Immature natural killer cell (primary cell): ENCODE results near the gene MPEG1. TPM values are rescaled to one million over a fixed set of nuclear protein-coding genes. Genes with fewer than 3 reads are reported as not detected.

Experiments used
- DNase-seq, 3 donors: peaks; one replicate each; pipeline ENCODE4 v3.0.0; 2022; ENCODE audit warnings: mixed read lengths in 1 of 3
- H3K27ac Mint-ChIP-seq, 6 donors: one replicate each; pipeline ENCODE4 v1.8.0; 2020; ENCODE audit warnings: mixed read lengths in 6 of 6, mild to moderate bottlenecking in 5 of 6, inconsistent platforms in 4 of 6, moderate library complexity in 3 of 6
- H3K27me3 Mint-ChIP-seq, 3 donors: one replicate each; pipeline ENCODE4 v1.8.0; 2020 to 2021; ENCODE audit warnings: low read depth in 3 of 3, mild to moderate bottlenecking in 3 of 3, mixed read lengths in 3 of 3, moderate library complexity in 3 of 3, inconsistent platforms in 1 of 3
- H3K36me3 Mint-ChIP-seq, 3 donors: one replicate each; pipeline ENCODE4 v1.8.0; 2020; ENCODE audit warnings: mixed read lengths in 3 of 3, inconsistent platforms in 2 of 3, mild to moderate bottlenecking in 2 of 3
- H3K4me1 Mint-ChIP-seq, 2 donors: one replicate each; pipeline ENCODE4 v1.8.0; 2020; ENCODE audit warnings: inconsistent platforms in 2 of 2, mild to moderate bottlenecking in 2 of 2, mixed read lengths in 2 of 2, moderate library complexity in 1 of 2
- H3K4me3 Mint-ChIP-seq, 5 donors: one replicate each; pipeline ENCODE4 v1.8.0; 2020; ENCODE audit warnings: mild to moderate bottlenecking in 5 of 5, mixed read lengths in 5 of 5, inconsistent platforms in 3 of 5, moderate library complexity in 3 of 5
- H3K9me3 Mint-ChIP-seq, 6 donors: one replicate each; pipeline ENCODE4 v1.8.0; 2020; ENCODE audit warnings: mild to moderate bottlenecking in 6 of 6, mixed read lengths in 6 of 6, inconsistent platforms in 4 of 6, moderate library complexity in 3 of 6
- polyA plus RNA-seq, 3 donors: library from polyadenylated mRNA; unstranded; fragments of 300-500 nt; fragmentation: Illumina TruSeq; gene quantifications; one replicate each; pipeline ENCODE4 v1.2.3, GENCODE V29; 2021

MPEG1 gene
- polyA plus RNA-seq, 3 donors from 2014 or later: 1.7 to 13.2 (median 7.1) TPM

GRCh38 chr11:59179121-59179520 lies 33.6 kb downstream of the MPEG1 start:
- Mint-ChIP-seq H3K9me3 (no peaks in the 10 kb centered on the region), H3K4me1 (no peaks in the 10 kb centered on the region), H3K27me3 (peaks cover 3 to 6% (median 5%) of the 10 kb centered on the region in 3 donors), H3K36me3 (no peaks in the 10 kb centered on the region), H3K4me3 (no peak overlapping the region), H3K27ac (no peak overlapping the region)
- DNase-seq: no peak

DNA sequence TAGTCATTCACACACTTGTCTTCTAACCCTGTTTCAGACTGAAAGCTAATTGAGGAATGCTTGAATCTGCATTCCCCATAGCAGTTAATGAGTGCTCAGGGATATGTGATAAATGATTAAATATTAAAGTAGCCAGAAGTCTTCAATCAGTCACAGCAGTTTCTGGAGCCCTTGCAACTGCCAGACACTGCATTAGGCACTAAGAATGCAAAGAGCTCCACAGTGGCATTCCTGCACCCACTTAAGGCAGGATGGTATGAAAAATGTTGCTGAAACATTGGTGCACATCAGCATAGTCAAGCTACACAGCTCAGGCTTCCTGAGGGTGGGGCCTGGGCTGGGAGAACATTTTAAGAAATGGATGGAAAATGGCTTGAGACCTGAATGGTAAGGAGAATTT lies 34.3 kb downstream of the MPEG1 start:
- Mint-ChIP-seq H3K4me1 (no peaks in the 10 kb centered on the region), H3K9me3 (no peaks in the 10 kb centered on the region), H3K36me3 (no peaks in the 10 kb centered on the region), H3K27me3 (peaks cover 5 to 7% (median 6%) of the 10 kb centered on the region in 3 donors), H3K27ac (no peak overlapping the region), H3K4me3 (no peak overlapping the region)
- no peak for DNase-seq

GRCh38 chr11:59176330-59176729 lies 36.4 kb downstream of the MPEG1 start:
- DNase-seq: no peak
- H3K27me3 Mint-ChIP-seq: peaks cover 8 to 11% (median 9%) of the 10 kb centered on the region in 3 donors
- H3K27ac Mint-ChIP-seq: no peak overlapping the region
- no peaks in the 10 kb centered on the region for H3K36me3 Mint-ChIP-seq
- H3K4me3 Mint-ChIP-seq: no peak overlapping the region
- no peaks in the 10 kb centered on the region for H3K9me3 Mint-ChIP-seq
- peaks cover 6 to 8% of the 10 kb centered on the region in 2 donors for H3K4me1 Mint-ChIP-seq

DNA sequence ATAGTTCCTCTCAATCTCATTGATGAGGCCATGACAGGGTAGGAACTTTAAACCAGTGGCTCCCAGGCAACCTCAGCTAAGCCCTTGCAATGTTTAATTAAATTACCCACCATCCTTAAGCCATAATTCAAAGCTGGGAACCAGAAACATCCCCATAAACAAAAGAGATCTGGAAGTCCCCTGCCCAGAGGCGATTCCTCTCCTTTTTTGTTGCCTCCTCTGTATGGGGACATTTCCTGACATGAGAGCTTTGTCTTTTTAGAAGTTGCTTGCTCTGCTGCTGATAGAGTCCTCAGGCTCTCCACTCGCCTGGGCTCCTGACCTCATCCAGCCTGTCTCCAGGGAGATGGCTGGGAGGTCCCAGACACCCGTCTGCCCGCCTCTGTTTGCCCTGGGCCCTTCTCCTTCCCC lies 37.6 kb downstream of the MPEG1 start:
- no peak for DNase-seq
- Mint-ChIP-seq H3K9me3 (no peaks in the 10 kb centered on the region), H3K4me3 (no peak overlapping the region), H3K36me3 (no peaks in the 10 kb centered on the region), H3K27ac (no peak overlapping the region), H3K27me3 (peaks cover 8 to 11% (median 9%) of the 10 kb centered on the region in 3 donors), H3K4me1 (peaks cover 6 to 8% of the 10 kb centered on the region in 2 donors)

DNA sequence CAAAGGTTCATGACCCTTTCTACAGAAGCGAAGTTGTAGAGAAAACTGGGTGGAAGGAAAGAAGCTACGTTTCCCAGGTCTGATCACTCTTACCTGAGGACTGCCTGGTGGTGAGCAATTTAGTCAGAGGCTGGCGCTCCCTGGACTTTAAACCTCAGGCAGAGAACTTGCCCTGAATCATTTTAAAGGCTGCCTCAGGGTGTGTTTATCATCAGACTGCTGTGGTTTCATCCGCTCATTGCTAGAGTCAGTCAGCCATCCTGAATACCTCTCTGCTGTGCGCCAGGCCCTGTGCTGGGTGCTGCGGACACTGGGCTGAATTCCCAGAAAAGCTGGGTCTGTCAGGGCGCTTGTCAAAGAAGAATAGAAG lies 38.1 kb downstream of the MPEG1 start:
- peaks cover 8 to 9% (median 8%) of the 10 kb centered on the region in 3 donors for H3K27me3 Mint-ChIP-seq
- peak overlapping the region in 1 of 5 donors; percentile 12 for H3K4me3 Mint-ChIP-seq
- no peaks in the 10 kb centered on the region for H3K9me3 Mint-ChIP-seq
- peaks cover 6 to 8% of the 10 kb centered on the region in 2 donors for H3K4me1 Mint-ChIP-seq
- no peaks in the 10 kb centered on the region for H3K36me3 Mint-ChIP-seq
- DNase-seq: no peak
- H3K27ac Mint-ChIP-seq: no peak overlapping the region

- Mint-ChIP-seq H3K27ac (no peak overlapping the region), H3K36me3 (no peaks in the 10 kb centered on the region), H3K4me1 (peaks cover 6 to 8% of the 10 kb centered on the region in 2 donors), H3K27me3 (peaks cover 6 to 9% (median 8%) of the 10 kb centered on the region in 3 donors), H3K4me3 (peak overlapping the region in 1 of 5 donors; percentile 31), H3K9me3 (no peaks in the 10 kb centered on the region)
- no peak for DNase-seq
These were observed 38.6 kb downstream of the MPEG1 start for GRCh38 chr11:59173964-59174663.

GRCh38 chr11:59173080-59173963 lies 39.4 kb downstream of the MPEG1 start:
- Mint-ChIP-seq H3K9me3 (no peaks in the 10 kb centered on the region), H3K27ac (peak overlapping the region in 4 of 6 donors; percentile 25 to 67 (median 48)), H3K4me3 (peak overlapping the region; percentile 84 to 92 (median 90)), H3K4me1 (peaks cover 6 to 8% of the 10 kb centered on the region in 2 donors), H3K27me3 (peaks cover 6 to 8% (median 7%) of the 10 kb centered on the region in 3 donors), H3K36me3 (no peaks in the 10 kb centered on the region)
- DNase-seq: peak in 1 of 3 donors; percentile 19

GRCh38 chr11:59172345-59173079 lies 40.2 kb downstream of the MPEG1 start:
- no peaks in the 10 kb centered on the region for H3K9me3 Mint-ChIP-seq
- H3K36me3 Mint-ChIP-seq: no peaks in the 10 kb centered on the region
- peaks cover 6 to 8% of the 10 kb centered on the region in 2 donors for H3K4me1 Mint-ChIP-seq
- H3K4me3 Mint-ChIP-seq: peak overlapping the region; percentile 84 to 92 (median 90)
- H3K27me3 Mint-ChIP-seq: peaks cover 3 to 8% (median 6%) of the 10 kb centered on the region in 3 donors
- DNase-seq: no peak
- peak overlapping the region in 4 of 6 donors; percentile 25 to 67 (median 48) for H3K27ac Mint-ChIP-seq

- H3K27ac Mint-ChIP-seq: peak within 1 kb of the TSS in 4 of 6 donors; percentile 25 to 67 (median 48)
- peak within 1 kb of the TSS; percentile 84 to 92 (median 90) for H3K4me3 Mint-ChIP-seq
- DNase-seq: peak; percentile 86 to 88 (median 87)
- H3K27me3 Mint-ChIP-seq: peaks cover 3 to 8% (median 6%) of the 10 kb centered on the region in 3 donors
- H3K9me3 Mint-ChIP-seq: no peaks in the 10 kb centered on the region
- peaks cover 6 to 8% of the 10 kb centered on the region in 2 donors for H3K4me1 Mint-ChIP-seq
- H3K36me3 Mint-ChIP-seq: no peaks in the 10 kb centered on the region
These were observed 41.0 kb downstream of the MPEG1 start, which contains the start of gene DTX4 for GRCh38 chr11:59171508-59172322. Gene DTX4 (plus strand): TSS chr11:59172132. CDS start chr11:59172596, 464 bp downstream.

DNA sequence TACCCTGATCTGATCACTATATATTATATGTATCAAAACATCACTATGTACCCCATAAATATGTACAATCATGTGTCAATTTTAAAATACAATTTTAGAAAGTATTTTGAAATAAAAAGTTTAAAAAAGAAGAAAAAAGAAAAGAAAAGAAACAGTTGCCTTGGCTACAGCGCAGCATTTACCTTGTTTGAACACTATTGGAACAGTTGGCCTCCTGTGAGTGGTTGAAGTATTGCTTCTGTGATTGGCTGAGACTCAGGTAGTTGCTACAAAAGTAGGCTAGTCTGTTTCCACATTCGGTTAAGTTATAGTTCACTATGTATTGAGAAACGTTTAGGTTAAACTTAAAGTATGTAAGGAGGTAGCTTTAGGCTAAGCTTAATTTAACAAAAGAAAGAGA lies 48.7 kb downstream of the MPEG1 start:
- Mint-ChIP-seq H3K36me3 (no peaks in the 10 kb centered on the region), H3K27me3 (peaks cover 3 to 12% (median 4%) of the 10 kb centered on the region in 3 donors), H3K4me1 (no peaks in the 10 kb centered on the region), H3K27ac (no peak overlapping the region), H3K9me3 (no peaks in the 10 kb centered on the region), H3K4me3 (no peak overlapping the region)
- DNase-seq: no peak
